ENCODE measurements around the gene CFAP74. TPM values are rescaled to one million over a fixed set of nuclear protein-coding genes. Genes with fewer than 3 reads are reported as not detected.
A peak's percentile ranks its signal among the peaks of the same experiment; 100 is the strongest.

Gene CFAP74
- total and polyA plus RNA-seq, 9 of the 15 experiments (the other 6 are each of a cell fraction or from before 2014, with no cell fraction given) = 0.03 to 0.15 (median 0.05) TPM; not detected in 6

- TF ChIP-seq HEY1 (CRISPR knock-in tag; IDR thresholded peaks at IDR 0.05; ENCODE audit: borderline replicate concordance) = no peak
- TF ChIP-seq STAT5A (IDR thresholded peaks at IDR 0.05; ENCODE audit: borderline replicate concordance, low read length) = no peak
- no peak for TF ChIP-seq ZNF311 (CRISPR knock-in tag; IDR thresholded peaks at IDR 0.05)
- TF ChIP-seq COPS2 (conservative IDR thresholded peaks at IDR 0.05) = no peak
- TF ChIP-seq IRF1 (CRISPR knock-in tag; IDR thresholded peaks at IDR 0.05; ENCODE audit: borderline replicate concordance) = no peak
- peak; percentile 56; the same call in 1 of the 2 replicates for TF ChIP-seq KLF1 (tag; IDR thresholded peaks at IDR 0.05)
- TF ChIP-seq ZNF780A (CRISPR knock-in tag; IDR thresholded peaks at IDR 0.05) = no peak
- TF ChIP-seq SFPQ (IDR thresholded peaks at IDR 0.05; ENCODE audit: low read depth, low read length) = no peak
- TF ChIP-seq ZBTB49 (CRISPR knock-in tag; IDR thresholded peaks at IDR 0.05; ENCODE audit: borderline replicate concordance) = no peak
- peak; percentile 80 for TF ChIP-seq ELF1 (tag; IDR thresholded peaks at IDR 0.05)
- TF ChIP-seq THRA (IDR thresholded peaks at IDR 0.05) = no peak
- TF ChIP-seq ETV6 (IDR thresholded peaks at IDR 0.05; ENCODE audit: borderline replicate concordance in 1 of 2, low read depth in 2 of 2, low read length in 1 of 2) = peak; percentile 62 to 80; a peak in 3 of 4 replicates
- peak; percentile 99 for TF ChIP-seq ETV6 (CRISPR knock-in tag; IDR thresholded peaks at IDR 0.05; ENCODE audit: borderline replicate concordance)
- 0 out of 2 replicates have a peak, but pooled peaks have one; percentile 28 for TF ChIP-seq TGIF2 (CRISPR knock-in tag; IDR thresholded peaks at IDR 0.05)
- TF ChIP-seq RB1 (IDR thresholded peaks at IDR 0.05; ENCODE audit: low read depth) = no peak
- TF ChIP-seq ZNF449 (CRISPR knock-in tag; IDR thresholded peaks at IDR 0.05) = no peak
- no peak for TF ChIP-seq NCOA6 (IDR thresholded peaks at IDR 0.05)
- TF ChIP-seq TRIM25 (IDR thresholded peaks at IDR 0.05; ENCODE audit: borderline replicate concordance) = no peak
Measured at GRCh38 chr1:1954831-1955441, 48.6 kb downstream of the CFAP74 start (continued).
